DND-41 (cell line): ENCODE data around the gene MT1G.

Source experiments
- ATAC-seq: fragments of 200-7000 bp; cut with Tn5 transposase; 3 replicates; pipeline ENCODE4 v1.9.1; 2021; ENCODE audit warnings: low read depth; ENCODE audit not compliant: insufficient read depth
- DNase-seq: peaks from one replicate; pipeline ENCODE4 v3.0.0-alpha.2; 2020
- H2AFZ ChIP-seq: 2 replicates; pipeline ENCODE4 v1.6.0; 2012; ENCODE audit warnings: low read depth, low read length
- H3K27ac ChIP-seq: 2 replicates; pipeline ENCODE4 v1.5.1; 2012; ENCODE audit warnings: low read length, inconsistent platforms
- H3K27me3 ChIP-seq: fragments of 200-600 bp; sonication (generic); 2 replicates; pipeline ENCODE4 v1.6.0; 2012; ENCODE audit warnings: low read length, mild to moderate bottlenecking, inconsistent platforms; ENCODE audit not compliant: insufficient read depth, poor library complexity
- H3K36me3 ChIP-seq: 2 replicates; pipeline ENCODE4 v1.5.1; 2012; ENCODE audit warnings: low read length, inconsistent platforms; ENCODE audit not compliant: insufficient read depth
- H3K4me1 ChIP-seq: 2 replicates; pipeline ENCODE4 v1.5.1; 2012; ENCODE audit warnings: mild to moderate bottlenecking, low read length; ENCODE audit not compliant: insufficient read depth
- H3K4me2 ChIP-seq: 2 replicates; pipeline ENCODE4 v1.6.0; 2012; ENCODE audit warnings: mild to moderate bottlenecking, moderate library complexity, low read length, inconsistent platforms; ENCODE audit not compliant: insufficient read depth
- H3K4me3 ChIP-seq, 2 experiments: fragments of 200-600 bp in 1 of 2; shearing (Covaris generic) in 1 of 2; 2 replicates each; pipeline ENCODE4 v1.5.1; 2012 to 2016; ENCODE audit warnings: inconsistent platforms in 2 of 2, low read length in 2 of 2, mild to moderate bottlenecking in 2 of 2, low read depth in 1 of 2, moderate library complexity in 1 of 2
- H3K79me2 ChIP-seq: 2 replicates; pipeline ENCODE4 v1.6.0; 2012; ENCODE audit warnings: low read length, inconsistent platforms; ENCODE audit not compliant: insufficient read depth
- H3K9ac ChIP-seq: 2 replicates; pipeline ENCODE4 v1.6.0; 2012; ENCODE audit warnings: low read depth, mild to moderate bottlenecking, inconsistent platforms, low read length, moderate library complexity
- H3K9me3 ChIP-seq: 2 replicates; pipeline ENCODE4 v1.5.1; 2012; ENCODE audit warnings: low read length, moderate library complexity, mild to moderate bottlenecking, inconsistent platforms; ENCODE audit not compliant: insufficient read depth, severe bottlenecking
- H4K20me1 ChIP-seq: 2 replicates; pipeline ENCODE4 v1.6.0; 2012; ENCODE audit warnings: low read length; ENCODE audit not compliant: insufficient read depth
- EZH2 ChIP-seq: IDR thresholded peaks from 3 replicates; pipeline ENCODE4 v1.6.1; 2012; ENCODE audit warnings: borderline replicate concordance, low read depth, mild to moderate bottlenecking, moderate library complexity, low read length, inconsistent platforms; ENCODE audit not compliant: severe bottlenecking
- TF ChIP-seq, protein P1 (sequence below): IDR thresholded peaks from 2 replicates; pipeline ENCODE4 v1.5.1; 2012; ENCODE audit warnings: borderline replicate concordance, low read length, moderate library complexity, mild to moderate bottlenecking; ENCODE audit not compliant: poor library complexity, severe bottlenecking; ENCODE audit errors: extremely low read depth

MT1G gene

DNA sequence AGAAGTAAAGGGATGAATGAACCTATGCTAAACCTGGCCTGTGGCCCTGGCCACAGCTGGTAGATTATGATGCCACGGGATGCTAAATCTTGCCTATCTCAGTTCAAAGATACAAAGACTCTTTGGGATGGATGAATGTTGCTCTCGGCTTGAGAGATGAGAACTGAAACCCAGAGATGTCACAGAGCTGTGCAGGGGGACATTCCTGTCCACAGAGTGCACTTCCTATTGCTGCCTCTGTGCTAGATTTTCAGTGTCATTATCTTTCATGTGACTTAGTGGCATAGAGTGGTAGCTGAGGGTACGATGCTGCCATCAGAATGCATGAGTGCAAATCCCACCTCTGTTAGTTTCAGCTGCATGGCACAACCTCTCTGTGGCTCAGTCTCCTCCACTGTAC, 37.7 kb downstream of the MT1G start:
- H3K4me1 ChIP-seq: no peaks in the 10 kb centered on the region
- no peak overlapping the region for H3K4me3 ChIP-seq
- no peaks in the 10 kb centered on the region for H3K79me2 ChIP-seq
- TF ChIP-seq, protein P1, sequence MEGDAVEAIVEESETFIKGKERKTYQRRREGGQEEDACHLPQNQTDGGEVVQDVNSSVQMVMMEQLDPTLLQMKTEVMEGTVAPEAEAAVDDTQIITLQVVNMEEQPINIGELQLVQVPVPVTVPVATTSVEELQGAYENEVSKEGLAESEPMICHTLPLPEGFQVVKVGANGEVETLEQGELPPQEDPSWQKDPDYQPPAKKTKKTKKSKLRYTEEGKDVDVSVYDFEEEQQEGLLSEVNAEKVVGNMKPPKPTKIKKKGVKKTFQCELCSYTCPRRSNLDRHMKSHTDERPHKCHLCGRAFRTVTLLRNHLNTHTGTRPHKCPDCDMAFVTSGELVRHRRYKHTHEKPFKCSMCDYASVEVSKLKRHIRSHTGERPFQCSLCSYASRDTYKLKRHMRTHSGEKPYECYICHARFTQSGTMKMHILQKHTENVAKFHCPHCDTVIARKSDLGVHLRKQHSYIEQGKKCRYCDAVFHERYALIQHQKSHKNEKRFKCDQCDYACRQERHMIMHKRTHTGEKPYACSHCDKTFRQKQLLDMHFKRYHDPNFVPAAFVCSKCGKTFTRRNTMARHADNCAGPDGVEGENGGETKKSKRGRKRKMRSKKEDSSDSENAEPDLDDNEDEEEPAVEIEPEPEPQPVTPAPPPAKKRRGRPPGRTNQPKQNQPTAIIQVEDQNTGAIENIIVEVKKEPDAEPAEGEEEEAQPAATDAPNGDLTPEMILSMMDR: no peak
- TF ChIP-seq EZH2: no peak
- ATAC-seq: peak; percentile 35; the same call in 2 of the 3 replicates
- no peaks in the 10 kb centered on the region for H3K9me3 ChIP-seq
- no peak for DNase-seq
- H3K36me3 ChIP-seq: no peaks in the 10 kb centered on the region
- H3K27ac ChIP-seq: no peak overlapping the region
- H4K20me1 ChIP-seq: no peaks in the 10 kb centered on the region
- peaks cover 26% of the 10 kb centered on the region for H3K27me3 ChIP-seq
- H3K4me2 ChIP-seq: no peak overlapping the region
- H3K9ac ChIP-seq: no peak overlapping the region
- H2AFZ ChIP-seq: no peak overlapping the region

DNA sequence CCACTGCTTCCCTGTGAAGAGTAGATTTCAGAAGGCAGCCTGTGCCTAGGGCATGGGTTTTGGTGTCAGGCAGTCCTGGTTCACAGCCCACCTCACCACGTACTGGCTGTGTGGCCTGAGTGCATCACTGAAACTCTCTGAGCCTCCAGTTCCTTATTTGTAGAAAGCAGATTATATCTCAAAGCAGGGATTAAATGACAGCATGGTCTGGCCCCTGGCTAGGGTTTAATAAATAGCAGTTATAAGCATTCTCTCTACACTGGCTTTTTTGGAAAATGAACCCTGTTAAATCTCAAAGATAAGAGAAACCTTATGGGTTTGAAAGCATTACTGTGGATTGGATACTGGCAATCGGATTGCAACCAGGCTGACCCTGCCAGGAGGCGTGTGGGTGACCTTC, 38.3 kb downstream of the MT1G start:
- Histone ChIP-seq H3K9me3 (no peaks in the 10 kb centered on the region), H3K79me2 (no peaks in the 10 kb centered on the region), H3K36me3 (no peaks in the 10 kb centered on the region), H2AFZ (no peak overlapping the region), H3K9ac (no peak overlapping the region), H3K27ac (no peak overlapping the region), H3K27me3 (peaks cover 29% of the 10 kb centered on the region), H4K20me1 (no peaks in the 10 kb centered on the region), H3K4me2 (no peak overlapping the region), H3K4me1 (no peaks in the 10 kb centered on the region), H3K4me3 (no peak overlapping the region)
- TF ChIP-seq, protein P1: no peak
- TF ChIP-seq EZH2: no peak
- ATAC-seq: no peak
- DNase-seq: no peak

DNA sequence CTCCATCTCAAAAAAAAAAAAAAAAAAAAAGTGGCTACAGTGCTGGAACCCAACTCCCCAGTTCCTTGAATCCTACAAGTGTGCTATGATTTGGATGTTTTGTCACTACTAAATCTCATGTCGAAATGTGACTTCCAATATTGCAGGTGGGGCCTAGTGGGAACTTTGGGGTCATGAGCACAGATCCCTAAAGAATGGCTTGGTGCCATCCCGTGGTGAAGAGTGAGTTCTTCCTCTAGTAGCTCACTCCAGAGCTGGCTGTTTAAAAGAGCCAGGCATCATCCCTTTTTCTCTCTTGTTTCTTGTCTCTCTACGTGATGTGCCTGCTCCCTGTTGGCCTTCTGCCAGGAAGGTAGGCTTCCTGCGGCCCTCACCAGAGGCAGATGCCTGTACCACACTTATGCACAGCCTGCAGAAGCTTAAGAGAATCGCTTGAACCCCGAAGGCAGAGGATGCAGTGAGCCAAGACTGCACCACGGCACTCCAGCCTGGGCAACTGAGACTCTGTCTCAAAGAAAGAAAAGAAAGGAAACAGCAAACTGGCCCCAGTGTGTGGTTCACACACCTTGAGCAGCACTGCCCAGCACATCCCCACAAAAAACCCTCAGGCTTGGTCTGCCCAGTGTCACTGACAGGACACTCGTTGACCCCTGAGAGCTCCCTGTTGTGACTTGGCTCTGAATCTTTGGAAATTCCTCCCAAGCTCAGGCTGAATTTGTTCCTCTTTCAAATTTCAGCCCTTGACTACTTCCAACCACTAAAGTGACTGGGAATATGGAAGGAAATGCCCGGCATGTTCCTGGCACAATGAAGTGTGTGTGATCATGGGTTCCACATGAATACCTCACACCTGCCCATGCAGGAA, 39.1 kb downstream of the MT1G start:
- Histone ChIP-seq H3K9ac (no peak overlapping the region), H4K20me1 (no peaks in the 10 kb centered on the region), H2AFZ (no peak overlapping the region), H3K36me3 (no peaks in the 10 kb centered on the region), H3K27ac (no peak overlapping the region), H3K4me3 (no peak overlapping the region), H3K9me3 (no peaks in the 10 kb centered on the region), H3K4me2 (no peak overlapping the region), H3K27me3 (peaks cover 29% of the 10 kb centered on the region), H3K4me1 (no peaks in the 10 kb centered on the region), H3K79me2 (no peaks in the 10 kb centered on the region)
- ATAC-seq (no peak), DNase-seq (no peak)
- TF ChIP-seq, protein P1: no peak
- TF ChIP-seq EZH2: no peak
